GM12878 (cell line): ENCODE measurements around the gene PTP4A1. TPM values are rescaled to one million over a fixed set of nuclear protein-coding genes. Genes with fewer than 3 reads are reported as not detected.
A peak's percentile ranks its signal among the peaks of the same experiment; 100 is the strongest.

Experiments used
- EGR1 ChIP-seq, 2 experiments: IDR thresholded peaks; 1 replicate in 1 of 2; 2 replicates in 1 of 2; pipeline ENCODE4 v1.6.1; 2011 to 2012; ENCODE audit warnings: low read depth in 2 of 2, low read length in 2 of 2, borderline replicate concordance in 1 of 2, mild to moderate bottlenecking in 1 of 2, moderate library complexity in 1 of 2
- ETV6 ChIP-seq, 2 experiments: fragments of 450-650 bp in 1 of 2; IDR thresholded peaks in 1 of 2; conservative IDR thresholded peaks in 1 of 2; 2 replicates each; pipeline ENCODE4 v1.6.1; 2014; ENCODE audit warnings: antibody characterized with exemption in 1 of 2, borderline replicate concordance in 1 of 2, low read depth in 1 of 2, mild to moderate bottlenecking in 1 of 2, moderate library complexity in 1 of 2
- EZH2 ChIP-seq: IDR thresholded peaks from 2 replicates; pipeline ENCODE4 v1.6.1; 2012; ENCODE audit warnings: low read depth, mild to moderate bottlenecking, control low read depth, inconsistent platforms, low read length, borderline replicate concordance; ENCODE audit not compliant: control insufficient read depth
- MLLT1 ChIP-seq: fragments of 450-650 bp; IDR thresholded peaks from 2 replicates; pipeline ENCODE4 v1.6.1; 2016; ENCODE audit warnings: mild to moderate bottlenecking
- MTA2 ChIP-seq: fragments of 450-650 bp; IDR thresholded peaks from 2 replicates; pipeline ENCODE4 v1.6.1; 2016; ENCODE audit warnings: low read depth, mild to moderate bottlenecking, moderate library complexity
- NFYB ChIP-seq: IDR thresholded peaks from 2 replicates; pipeline ENCODE4 v1.6.1; 2011; ENCODE audit warnings: low read depth, mild to moderate bottlenecking, low read length, improper control_type of control experiment, moderate library complexity; ENCODE audit not compliant: insufficient read depth
- NRF1 ChIP-seq: conservative IDR thresholded peaks from 2 replicates; pipeline ENCODE4 v1.6.1; 2011; ENCODE audit warnings: mild to moderate bottlenecking, low read depth, low read length, improper control_type of control experiment
- PKNOX1 ChIP-seq: fragments of 450-650 bp; IDR thresholded peaks from 2 replicates; pipeline ENCODE4 v1.6.1; 2016; ENCODE audit warnings: mild to moderate bottlenecking
- RAD51 ChIP-seq: fragments of 450-650 bp; IDR thresholded peaks from 2 replicates; pipeline ENCODE4 v1.6.1; 2016; ENCODE audit warnings: moderate library complexity, mild to moderate bottlenecking, inconsistent platforms
- USF1 ChIP-seq: IDR thresholded peaks from 2 replicates; pipeline ENCODE4 v1.6.1; 2011; ENCODE audit warnings: borderline replicate concordance, low read depth, mild to moderate bottlenecking, moderate library complexity, mixed read lengths, low read length; ENCODE audit not compliant: insufficient read depth; ENCODE audit errors: extremely low read length
- ZBED1 ChIP-seq: IDR thresholded peaks from 2 replicates; pipeline ENCODE4 v1.6.1; 2016; ENCODE audit warnings: borderline replicate concordance
- ZBTB4 ChIP-seq: fragments of 450-650 bp; formaldehyde crosslinking; IDR thresholded peaks from 2 replicates; pipeline ENCODE4 v1.4.0; 2022; ENCODE audit warnings: mild to moderate bottlenecking, moderate library complexity
- ZNF384 ChIP-seq: IDR thresholded peaks from 2 replicates; pipeline ENCODE4 v1.6.1; 2012; ENCODE audit warnings: low read depth, mild to moderate bottlenecking, low read length, improper control_type of control experiment, borderline replicate concordance
- polyA plus RNA-seq, 11 experiments: library from polyadenylated mRNA; depleted of rRNA in 4 of 11; unstranded in 6 of 11; stranded (reverse) in 5 of 11; fragments of >200 nt; fragmentation: Nextera tagmentation in 4 of 11; fragmentation: Illumina TruSeq in 1 of 11; extraction: Ambion mirVana in 4 of 11; extraction: Trizol in 1 of 11; gene quantifications; 1 replicate in 1 of 11; 2 replicates in 10 of 11; pipeline versions ENCODE4 v1.2.1 to v1.2.3, GENCODE V29; 2011 to 2016; ENCODE audit warnings: inconsistent platforms in 2 of 11, missing spikeins in 2 of 11, low read depth in 1 of 11
- total RNA-seq, 4 experiments: library from RNA; depleted of rRNA in 3 of 4; stranded (reverse); fragments of >200 nt in 3 of 4; fragmentation: Illumina TruSeq in 1 of 4; extraction: Trizol in 1 of 4; gene quantifications; 2 replicates each; pipeline versions ENCODE4 v1.2.1 to v1.2.3, GENCODE V29; 2013 to 2021
- TF ChIP-seq, protein P1 (sequence below): fragments of 150-350 bp; IDR thresholded peaks from 2 replicates; pipeline ENCODE4 v1.6.1; 2016; ENCODE audit warnings: low read depth, low read length
- TF ChIP-seq, protein P2 (sequence below): IDR thresholded peaks from 2 replicates; pipeline ENCODE4 v1.6.1; 2011; ENCODE audit warnings: borderline replicate concordance, low read depth, mild to moderate bottlenecking, moderate library complexity, low read length; ENCODE audit not compliant: insufficient read depth, poor library complexity, severe bottlenecking

Gene PTP4A1
- total and polyA plus RNA-seq, 10 of the 15 experiments (the other 5 are each of a cell fraction or from before 2014, with no cell fraction given), result 8.5 to 190 (median 46.4) TPM; not detected in 2

- TF ChIP-seq MLLT1 (no peak), RAD51 (no peak; the same call in 1 of the 2 replicates), EZH2 (no peak), MTA2 (peak; percentile 94), NFYB (no peak), ZBED1 (peak; percentile 66; the same call in 1 of the 2 replicates), NRF1 (no peak), ETV6 (conservative IDR thresholded peaks at IDR 0.05 in 1 of 2, IDR thresholded peaks at IDR 0.05 in 1 of 2; ENCODE audit: borderline replicate concordance in 1 of 2, low read depth in 1 of 2) (no peak), ZBTB4 (no peak), PKNOX1 (peak; percentile 67), EGR1 (IDR thresholded peaks at IDR 0.05; ENCODE audit: borderline replicate concordance in 1 of 2, low read depth in 2 of 2, low read length in 2 of 2) (no peak), USF1 (no peak), ZNF384 (no peak)
- TF ChIP-seq, protein P1, sequence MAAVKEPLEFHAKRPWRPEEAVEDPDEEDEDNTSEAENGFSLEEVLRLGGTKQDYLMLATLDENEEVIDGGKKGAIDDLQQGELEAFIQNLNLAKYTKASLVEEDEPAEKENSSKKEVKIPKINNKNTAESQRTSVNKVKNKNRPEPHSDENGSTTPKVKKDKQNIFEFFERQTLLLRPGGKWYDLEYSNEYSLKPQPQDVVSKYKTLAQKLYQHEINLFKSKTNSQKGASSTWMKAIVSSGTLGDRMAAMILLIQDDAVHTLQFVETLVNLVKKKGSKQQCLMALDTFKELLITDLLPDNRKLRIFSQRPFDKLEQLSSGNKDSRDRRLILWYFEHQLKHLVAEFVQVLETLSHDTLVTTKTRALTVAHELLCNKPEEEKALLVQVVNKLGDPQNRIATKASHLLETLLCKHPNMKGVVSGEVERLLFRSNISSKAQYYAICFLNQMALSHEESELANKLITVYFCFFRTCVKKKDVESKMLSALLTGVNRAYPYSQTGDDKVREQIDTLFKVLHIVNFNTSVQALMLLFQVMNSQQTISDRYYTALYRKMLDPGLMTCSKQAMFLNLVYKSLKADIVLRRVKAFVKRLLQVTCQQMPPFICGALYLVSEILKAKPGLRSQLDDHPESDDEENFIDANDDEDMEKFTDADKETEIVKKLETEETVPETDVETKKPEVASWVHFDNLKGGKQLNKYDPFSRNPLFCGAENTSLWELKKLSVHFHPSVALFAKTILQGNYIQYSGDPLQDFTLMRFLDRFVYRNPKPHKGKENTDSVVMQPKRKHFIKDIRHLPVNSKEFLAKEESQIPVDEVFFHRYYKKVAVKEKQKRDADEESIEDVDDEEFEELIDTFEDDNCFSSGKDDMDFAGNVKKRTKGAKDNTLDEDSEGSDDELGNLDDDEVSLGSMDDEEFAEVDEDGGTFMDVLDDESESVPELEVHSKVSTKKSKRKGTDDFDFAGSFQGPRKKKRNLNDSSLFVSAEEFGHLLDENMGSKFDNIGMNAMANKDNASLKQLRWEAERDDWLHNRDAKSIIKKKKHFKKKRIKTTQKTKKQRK, result no peak
- TF ChIP-seq, protein P2, sequence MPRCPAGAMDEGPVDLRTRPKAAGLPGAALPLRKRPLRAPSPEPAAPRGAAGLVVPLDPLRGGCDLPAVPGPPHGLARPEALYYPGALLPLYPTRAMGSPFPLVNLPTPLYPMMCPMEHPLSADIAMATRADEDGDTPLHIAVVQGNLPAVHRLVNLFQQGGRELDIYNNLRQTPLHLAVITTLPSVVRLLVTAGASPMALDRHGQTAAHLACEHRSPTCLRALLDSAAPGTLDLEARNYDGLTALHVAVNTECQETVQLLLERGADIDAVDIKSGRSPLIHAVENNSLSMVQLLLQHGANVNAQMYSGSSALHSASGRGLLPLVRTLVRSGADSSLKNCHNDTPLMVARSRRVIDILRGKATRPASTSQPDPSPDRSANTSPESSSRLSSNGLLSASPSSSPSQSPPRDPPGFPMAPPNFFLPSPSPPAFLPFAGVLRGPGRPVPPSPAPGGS, result no peak
These were observed 19.1 kb upstream of the PTP4A1 start (continued) for GRCh38 chr6:63553208-63553607.
